Neural progenitor cell (in vitro differentiated cells): Measurements from ENCODE around the gene TUBGCP3. TPM values are rescaled to one million over a fixed set of nuclear protein-coding genes. Genes with fewer than 3 reads are reported as not detected.

Experiments used
- DNase-seq: peaks from one replicate; pipeline ENCODE4 v3.0.0-alpha.2; 2016; ENCODE audit warnings: low spot score
- H2AFZ ChIP-seq: fragments of 200-600 bp; sonication (generic); replicated peaks from 2 replicates; pipeline ENCODE4 v1.6.1; 2016; ENCODE audit warnings: antibody characterized with exemption
- H3F3A ChIP-seq: fragments of 200-600 bp; sonication (generic); 2 replicates; pipeline ENCODE4 v1.6.1; 2016; ENCODE audit warnings: antibody characterized with exemption, low read depth
- H3K27ac ChIP-seq: fragments of 200-600 bp; sonication (generic); 2 replicates; pipeline ENCODE4 v1.5.1; 2016; ENCODE audit warnings: mild to moderate bottlenecking
- H3K27me3 ChIP-seq: fragments of 200-600 bp; sonication (generic); 2 replicates; pipeline ENCODE4 v1.6.1; 2016; ENCODE audit warnings: mild to moderate bottlenecking, moderate library complexity
- H3K36me3 ChIP-seq: fragments of 200-600 bp; sonication (generic); 2 replicates; pipeline ENCODE4 v1.5.1; 2016
- H3K4me1 ChIP-seq: fragments of 200-600 bp; sonication (generic); 2 replicates; pipeline ENCODE4 v1.6.1; 2016; ENCODE audit warnings: mixed run types
- H3K4me2 ChIP-seq: fragments of 200-600 bp; sonication (generic); 2 replicates; pipeline ENCODE4 v1.6.1; 2016
- H3K4me3 ChIP-seq: fragments of 200-600 bp; sonication (generic); 2 replicates; pipeline ENCODE4 v1.5.1; 2016
- H3K79me2 ChIP-seq: fragments of 200-600 bp; sonication (generic); 2 replicates; pipeline ENCODE4 v1.6.1; 2016; ENCODE audit warnings: low read depth
- H3K9ac ChIP-seq: fragments of 200-600 bp; sonication (generic); 2 replicates; pipeline ENCODE4 v1.6.1; 2016
- H3K9me3 ChIP-seq: fragments of 200-600 bp; sonication (generic); 2 replicates; pipeline ENCODE4 v1.5.1; 2016; ENCODE audit warnings: low read depth
- H4K20me1 ChIP-seq: fragments of 200-600 bp; sonication (generic); 2 replicates; pipeline ENCODE4 v1.6.1; 2016; ENCODE audit warnings: low read depth
- H3K27ac Mint-ChIP-seq: 3 replicates; pipeline ENCODE4 v1.8.0; 2021; ENCODE audit warnings: mixed read lengths
- H3K27me3 Mint-ChIP-seq: 2 replicates; pipeline ENCODE4 v1.8.0; 2022; ENCODE audit warnings: low read depth, mild to moderate bottlenecking, inconsistent platforms, moderate library complexity, mixed read lengths; ENCODE audit not compliant: insufficient read depth
- H3K36me3 Mint-ChIP-seq: 3 replicates; pipeline ENCODE4 v1.8.0; 2021; ENCODE audit warnings: mixed read lengths
- H3K4me1 Mint-ChIP-seq: 3 replicates; pipeline ENCODE4 v1.8.0; 2021; ENCODE audit warnings: mixed read lengths
- H3K4me3 Mint-ChIP-seq: 3 replicates; pipeline ENCODE4 v1.8.0; 2021; ENCODE audit warnings: mild to moderate bottlenecking, moderate library complexity, mixed read lengths
- H3K9me3 Mint-ChIP-seq: 3 replicates; pipeline ENCODE4 v1.8.0; 2020; ENCODE audit warnings: mixed read lengths
- CTCF ChIP-seq: fragments of 200-600 bp; sonication (generic); IDR thresholded peaks from 2 replicates; pipeline ENCODE4 v1.5.1; 2017; ENCODE audit warnings: antibody characterized with exemption, mild to moderate bottlenecking
- EZH2 ChIP-seq: fragments of 200-600 bp; sonication (generic); IDR thresholded peaks from 2 replicates; pipeline ENCODE4 v1.6.1; 2017; ENCODE audit warnings: antibody characterized with exemption, mild to moderate bottlenecking, moderate library complexity
- EZH2phosphoT487 ChIP-seq: fragments of 200-600 bp; sonication (generic); IDR thresholded peaks from 2 replicates; pipeline ENCODE4 v1.6.1; 2017; ENCODE audit warnings: antibody characterized with exemption
- total RNA-seq: library from RNA; depleted of rRNA; stranded (reverse); fragments of >200 nt; gene quantifications from 2 replicates; pipeline ENCODE4 v1.2.3, GENCODE V29; 2015; ENCODE audit warnings: low replicate concordance

TUBGCP3 gene
- total RNA-seq, 1 donor from 2014 or later = 33.6 TPM

DNA sequence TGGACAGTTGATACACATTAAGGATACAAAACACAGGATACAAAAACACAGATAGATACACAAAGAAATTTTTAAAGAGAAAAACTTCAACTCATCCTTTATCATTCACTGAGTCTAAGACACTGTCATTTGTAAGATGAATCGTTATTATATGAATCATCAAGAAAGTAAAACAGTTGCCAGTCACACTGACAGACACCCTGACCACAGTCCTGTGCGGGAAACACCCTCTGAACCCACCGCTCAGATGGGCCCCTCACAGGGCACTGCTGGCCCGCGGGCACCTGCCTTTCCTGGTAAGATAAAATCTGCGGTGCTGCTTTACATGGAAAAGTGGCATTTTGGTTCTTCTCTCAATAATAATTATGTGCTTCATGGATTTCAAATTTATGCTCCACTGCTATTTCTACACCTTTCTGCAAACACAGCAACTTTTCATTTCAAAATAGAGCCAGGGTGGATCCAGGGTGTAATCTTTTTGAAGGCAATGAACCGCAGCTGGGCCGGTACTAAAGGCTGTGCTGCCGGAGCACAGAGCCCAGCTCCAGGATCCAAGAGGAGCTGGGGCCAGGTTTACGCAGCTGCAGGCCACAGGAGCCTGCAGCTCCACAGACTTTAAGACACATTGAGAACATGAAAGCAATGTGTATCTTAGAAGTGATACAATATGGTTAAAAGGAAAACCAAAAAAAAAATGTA, 76.8 kb downstream of the TUBGCP3 start:
- H3K9me3 Mint-ChIP-seq = no peaks in the 10 kb centered on the region
- no peak overlapping the region for H3K27ac Mint-ChIP-seq
- H3K9me3 ChIP-seq = no peaks in the 10 kb centered on the region
- H3K9ac ChIP-seq = no peak overlapping the region
- no peak overlapping the region for H3K27ac ChIP-seq
- no peak overlapping the region for H3K4me3 Mint-ChIP-seq
- peaks cover 2% of the 10 kb centered on the region for H3K27me3 Mint-ChIP-seq
- H3K4me3 ChIP-seq = no peak overlapping the region
- H3K4me1 ChIP-seq = no peaks in the 10 kb centered on the region
- DNase-seq = no peak
- no peaks in the 10 kb centered on the region for H3K36me3 ChIP-seq
- peaks cover 11% of the 10 kb centered on the region for H3K4me1 Mint-ChIP-seq
- no peaks in the 10 kb centered on the region for H3K27me3 ChIP-seq
- no peaks in the 10 kb centered on the region for H3K79me2 ChIP-seq
- peaks cover 15% of the 10 kb centered on the region for H3K36me3 Mint-ChIP-seq
- H2AFZ ChIP-seq = no peak overlapping the region
- TF ChIP-seq CTCF (no peak), EZH2 (no peak), EZH2phosphoT487 (no peak)
- H3F3A ChIP-seq = no peaks in the 10 kb centered on the region
- H3K4me2 ChIP-seq = no peak overlapping the region
- peaks cover 10% of the 10 kb centered on the region for H4K20me1 ChIP-seq

GRCh38 chr13:112510002-112510780, 77.8 kb downstream of the TUBGCP3 start:
- no peaks in the 10 kb centered on the region for H3K27me3 ChIP-seq
- no peak overlapping the region for H3K27ac Mint-ChIP-seq
- no peaks in the 10 kb centered on the region for H3K36me3 ChIP-seq
- H3K4me2 ChIP-seq = no peak overlapping the region
- H3K9me3 ChIP-seq = no peaks in the 10 kb centered on the region
- H3K4me3 ChIP-seq = no peak overlapping the region
- peak; percentile 68 for TF ChIP-seq CTCF
- no peak for TF ChIP-seq EZH2phosphoT487
- no peak for TF ChIP-seq EZH2
- H3K4me1 Mint-ChIP-seq = peaks cover 20% of the 10 kb centered on the region
- H3K27me3 Mint-ChIP-seq = peaks cover 2% of the 10 kb centered on the region
- H3K79me2 ChIP-seq = no peaks in the 10 kb centered on the region
- H2AFZ ChIP-seq = no peak overlapping the region
- no peak overlapping the region for H3K27ac ChIP-seq
- no peaks in the 10 kb centered on the region for H3F3A ChIP-seq
- DNase-seq = peak; percentile 81
- peaks cover 10% of the 10 kb centered on the region for H4K20me1 ChIP-seq
- no peak overlapping the region for H3K9ac ChIP-seq
- H3K4me1 ChIP-seq = no peaks in the 10 kb centered on the region
- H3K36me3 Mint-ChIP-seq = peaks cover 13% of the 10 kb centered on the region
- no peak overlapping the region for H3K4me3 Mint-ChIP-seq
- no peaks in the 10 kb centered on the region for H3K9me3 Mint-ChIP-seq

GRCh38 chr13:112509190-112509589, 78.8 kb downstream of the TUBGCP3 start:
- Histone ChIP-seq H2AFZ (no peak overlapping the region), H3K27me3 (no peaks in the 10 kb centered on the region), H3K27ac (no peak overlapping the region), H3F3A (no peaks in the 10 kb centered on the region), H3K4me1 (no peaks in the 10 kb centered on the region), H3K9ac (no peak overlapping the region), H4K20me1 (peaks cover 10% of the 10 kb centered on the region), H3K79me2 (no peaks in the 10 kb centered on the region), H3K4me3 (no peak overlapping the region), H3K9me3 (no peaks in the 10 kb centered on the region), H3K4me2 (no peak overlapping the region), H3K36me3 (no peaks in the 10 kb centered on the region)
- Mint-ChIP-seq H3K4me3 (no peak overlapping the region), H3K27me3 (peaks cover 2% of the 10 kb centered on the region), H3K4me1 (peaks cover 23% of the 10 kb centered on the region), H3K36me3 (peaks cover 16% of the 10 kb centered on the region), H3K9me3 (no peaks in the 10 kb centered on the region), H3K27ac (peak overlapping the region; percentile 35)
- TF ChIP-seq CTCF (no peak), EZH2 (no peak), EZH2phosphoT487 (no peak)
- no peak for DNase-seq
